ENCODE data around the gene RAB5B.
"Not testable (repeated sequence)": the region's sequence is repeated elsewhere in the genome, so short reads cannot be mapped to it uniquely, and the experiment has no call there.

The RAB5B gene

DNA sequence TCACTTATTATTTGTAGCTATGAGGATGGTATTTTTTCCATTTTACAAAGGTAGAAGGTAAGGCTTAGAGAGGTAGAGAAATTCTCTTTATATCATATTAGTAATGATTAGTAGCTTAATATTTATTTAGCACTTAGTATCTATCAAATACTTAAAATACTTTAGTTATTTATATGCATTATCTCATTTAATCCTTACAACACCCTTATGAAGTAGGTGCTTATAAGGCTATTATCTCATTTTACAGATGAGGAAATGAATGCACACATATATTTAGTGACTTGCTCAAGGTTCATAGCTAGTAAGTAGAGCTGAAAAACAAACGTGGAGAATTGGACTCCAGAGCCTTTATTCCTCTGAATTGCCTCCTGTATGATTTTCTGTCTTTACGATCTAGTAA, 11.0 kb downstream of the RAB5B start:
- no peak for DNase-seq

DNA sequence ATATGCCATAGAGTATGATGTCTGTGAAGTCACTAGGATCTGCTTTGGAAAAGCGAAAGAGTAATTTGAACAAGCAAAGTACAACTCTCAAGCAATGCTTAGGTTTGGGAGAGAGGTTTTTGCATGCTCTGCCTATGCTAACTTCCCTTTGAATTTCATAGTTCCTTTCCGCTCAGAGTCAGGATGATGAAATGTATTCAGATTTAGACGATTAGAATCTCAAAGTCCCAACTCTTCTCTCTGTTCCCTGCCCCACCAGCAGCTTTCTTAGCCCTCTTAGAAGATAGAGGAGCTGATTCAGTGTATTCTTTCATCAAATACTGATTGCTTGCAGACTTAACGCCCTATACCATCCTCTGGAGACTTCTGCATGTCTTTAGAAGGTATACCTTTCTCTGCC, 11.5 kb downstream of the RAB5B start:
- no peak for DNase-seq

DNA sequence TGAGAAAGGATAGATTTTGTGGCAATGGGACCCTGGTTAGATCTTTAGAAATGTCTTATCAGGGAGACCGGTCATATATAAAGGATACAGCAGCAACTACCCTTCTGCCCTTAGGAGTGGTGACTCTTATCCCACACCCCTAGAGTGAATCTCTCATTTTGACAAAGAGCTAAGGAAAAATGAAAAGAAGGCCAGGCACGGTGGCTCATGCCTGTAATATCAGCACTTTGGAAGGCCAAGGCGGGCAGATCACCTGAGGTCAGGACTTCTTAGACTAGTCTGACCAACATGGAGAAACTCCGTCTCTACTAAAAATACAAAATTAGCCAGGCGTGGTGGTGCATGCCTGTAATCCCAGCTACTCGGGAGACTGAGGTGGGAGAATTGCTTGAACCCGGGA, 12.1 kb downstream of the RAB5B start:
- not testable (repeated sequence) for DNase-seq

DNA sequence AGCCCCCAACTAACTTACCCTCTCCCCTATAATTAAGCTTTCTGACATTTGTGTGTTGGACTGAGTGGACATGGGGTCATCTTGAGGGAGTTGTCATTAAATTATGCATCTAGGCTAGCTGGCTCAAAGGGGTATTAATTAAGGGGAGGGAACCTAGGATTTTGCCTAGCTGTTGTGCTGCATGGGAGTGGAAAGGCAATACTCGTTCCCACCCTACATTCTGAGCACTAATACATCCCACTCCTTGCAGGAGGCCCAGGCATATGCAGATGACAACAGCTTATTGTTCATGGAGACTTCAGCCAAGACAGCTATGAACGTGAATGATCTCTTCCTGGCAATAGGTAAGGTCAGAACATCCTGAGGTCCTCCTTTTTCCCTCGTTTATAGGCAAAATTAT, 17.2 kb downstream of the RAB5B start:
- DNase-seq, result no peak

GRCh38 chr12:55993230-55993853, 19.5 kb downstream of the RAB5B start:
- no peak for DNase-seq

GRCh38 chr12:55995366-55995765, 21.5 kb downstream of the RAB5B start:
- DNase-seq, result no peak

- peak; percentile 74 for DNase-seq
Observed at GRCh38 chr12:55996201-55996714, 22.4 kb downstream of the RAB5B start.

- peak; percentile 28 for DNase-seq
Observed at GRCh38 chr12:55996715-55997534, 23.0 kb downstream of the RAB5B start, which contains the start of gene SUOX. Gene SUOX (plus strand): TSS chr12:55997276. CDS start chr12:56002222, 4,946 bp downstream.

GRCh38 chr12:55997535-55997859, 23.6 kb downstream of the RAB5B start:
- no peak for DNase-seq

- not testable (repeated sequence) for DNase-seq
Observed at GRCh38 chr12:55999522-55999921, 25.6 kb downstream of the RAB5B start.

GRCh38 chr12:55999999-56000540, 26.2 kb downstream of the RAB5B start:
- DNase-seq, result not testable (repeated sequence)

DNA sequence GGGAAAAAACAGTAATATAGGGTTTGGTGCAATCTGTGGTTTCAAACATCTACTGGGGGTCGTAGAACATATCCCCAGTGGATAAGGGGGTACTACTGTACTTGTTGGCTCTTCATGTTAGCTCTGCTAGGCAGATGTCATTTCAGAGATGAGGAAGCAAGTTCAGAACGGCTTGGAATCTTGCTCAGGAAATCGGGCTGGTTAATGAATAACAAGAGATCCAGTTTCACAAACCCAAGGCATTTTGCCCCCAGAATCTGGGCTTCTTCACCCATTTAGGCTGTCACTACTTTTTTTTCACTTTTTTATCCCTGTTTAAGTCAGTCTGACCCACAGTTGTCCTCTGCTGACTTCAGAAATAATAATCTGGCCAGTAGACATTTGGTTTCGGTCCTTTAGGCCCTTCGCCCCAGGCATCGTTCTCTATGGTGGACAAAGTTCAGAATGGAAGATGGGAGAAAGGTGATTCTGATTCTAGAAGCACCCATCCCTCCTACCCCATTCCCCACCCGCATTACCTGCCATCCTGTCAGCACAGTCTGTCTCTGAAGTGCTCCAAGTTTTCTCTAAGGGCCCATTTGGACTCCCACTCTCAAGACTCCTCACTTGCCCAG, 27.7 kb downstream of the RAB5B start:
- no peak for DNase-seq

DNA sequence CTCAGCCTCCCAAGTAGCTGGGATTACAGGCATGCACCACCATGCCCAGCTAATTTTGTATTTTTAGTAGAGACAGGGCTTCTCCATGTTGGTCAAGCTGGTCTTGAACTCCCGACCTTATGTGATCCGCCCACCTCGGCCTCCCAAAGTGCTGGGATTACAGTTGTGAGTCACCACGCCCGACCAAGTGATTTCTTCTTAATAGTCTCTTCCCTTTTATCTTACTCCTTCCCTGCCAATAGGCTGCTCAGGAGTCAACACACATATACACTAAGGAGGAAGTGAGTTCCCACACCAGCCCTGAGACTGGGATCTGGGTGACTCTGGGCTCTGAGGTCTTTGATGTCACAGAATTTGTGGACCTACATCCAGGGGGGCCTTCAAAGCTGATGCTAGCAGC, 29.5 kb downstream of the RAB5B start:
- not testable (repeated sequence) for DNase-seq

DNA sequence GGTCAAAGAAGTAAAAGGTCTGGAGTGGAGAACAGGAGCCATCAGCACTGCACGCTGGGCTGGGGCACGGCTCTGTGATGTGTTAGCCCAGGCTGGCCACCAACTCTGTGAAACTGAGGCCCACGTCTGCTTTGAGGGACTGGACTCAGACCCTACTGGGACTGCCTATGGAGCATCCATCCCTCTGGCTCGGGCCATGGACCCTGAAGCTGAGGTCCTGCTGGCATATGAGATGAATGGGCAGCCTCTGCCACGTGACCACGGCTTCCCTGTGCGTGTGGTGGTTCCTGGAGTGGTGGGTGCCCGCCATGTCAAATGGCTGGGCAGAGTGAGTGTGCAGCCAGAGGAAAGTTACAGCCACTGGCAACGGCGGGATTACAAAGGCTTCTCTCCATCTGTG, 30.3 kb downstream of the RAB5B start:
- DNase-seq, result no peak

DNA sequence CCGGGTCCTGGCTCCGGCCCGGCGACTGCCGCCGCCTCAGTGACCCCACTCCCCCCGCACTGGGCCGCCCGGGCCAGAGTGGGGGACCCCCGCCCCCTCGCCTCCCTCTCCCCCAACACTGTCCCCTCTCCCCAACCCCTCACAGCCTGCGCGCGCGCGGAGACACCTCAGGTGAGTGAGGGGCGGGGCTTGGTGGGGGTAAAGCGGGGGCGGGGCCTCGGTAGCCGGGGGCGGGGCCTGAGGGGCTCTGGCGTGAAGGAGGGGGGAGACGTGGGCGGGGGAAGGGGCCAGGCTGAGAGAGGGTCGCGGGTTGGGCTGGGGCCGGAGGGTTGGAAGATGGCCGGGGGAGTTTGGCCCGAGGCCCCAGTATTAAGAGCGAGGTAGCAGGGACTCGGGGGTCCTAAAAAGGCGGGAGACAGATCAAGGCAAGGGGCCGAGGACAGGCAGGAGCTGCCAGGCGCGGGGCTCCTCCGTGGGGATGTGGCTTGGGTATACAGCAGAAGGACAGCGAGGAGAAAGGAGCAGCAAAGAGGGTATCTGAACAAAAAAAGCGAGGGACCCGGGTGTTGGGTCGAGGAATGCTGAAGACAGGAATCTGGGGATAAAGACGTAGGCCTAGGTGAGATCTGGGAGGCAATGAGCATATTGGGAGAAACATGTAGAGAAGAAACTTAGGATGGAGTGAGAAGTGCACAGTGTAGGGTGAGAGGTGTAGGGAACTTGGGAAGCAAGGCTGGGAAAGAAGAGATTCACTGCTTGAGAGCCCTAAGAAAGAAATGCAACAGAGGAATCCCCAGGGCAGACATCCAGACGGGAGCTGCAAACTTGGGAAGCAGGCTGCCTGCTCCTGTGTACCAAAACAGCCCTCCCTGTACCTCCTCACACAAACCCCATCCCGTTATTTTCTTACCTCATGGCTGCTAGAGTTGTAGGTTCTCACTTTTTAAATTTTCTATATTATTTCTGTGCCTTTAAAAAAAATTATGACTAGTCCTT, 34.0 kb downstream of the RAB5B start:
- peak; percentile 66 for DNase-seq

DNA sequence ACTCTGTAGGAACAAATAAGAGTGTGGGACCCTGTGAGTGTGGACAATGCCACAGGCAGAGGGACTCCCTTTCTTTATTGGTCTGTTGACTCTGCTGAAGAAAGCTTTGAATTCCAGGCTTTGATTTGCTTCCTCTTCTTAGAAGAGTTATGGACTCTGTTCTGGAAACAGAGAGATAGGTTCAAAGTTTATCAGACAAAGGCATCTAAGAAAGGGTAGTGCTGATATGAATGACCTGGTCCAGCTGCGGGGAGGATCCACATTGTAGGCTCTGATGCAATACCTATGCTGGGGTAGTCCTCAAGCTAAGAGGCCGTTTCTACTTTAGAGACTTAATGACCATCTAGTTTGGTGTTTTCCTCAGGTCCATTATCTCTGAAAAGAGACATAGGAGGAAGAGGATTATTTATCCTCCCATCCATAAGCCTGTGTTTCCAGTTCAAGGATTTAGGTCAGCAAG, 36.3 kb downstream of the RAB5B start:
- no peak for DNase-seq

- DNase-seq, result no peak
Observed at GRCh38 chr12:56011509-56012090, 37.7 kb downstream of the RAB5B start.

- DNase-seq, result no peak
Observed at GRCh38 chr12:56013482-56013881, 39.6 kb downstream of the RAB5B start.

- DNase-seq, result no peak
Observed at GRCh38 chr12:56014205-56014604, 40.3 kb downstream of the RAB5B start.

DNA sequence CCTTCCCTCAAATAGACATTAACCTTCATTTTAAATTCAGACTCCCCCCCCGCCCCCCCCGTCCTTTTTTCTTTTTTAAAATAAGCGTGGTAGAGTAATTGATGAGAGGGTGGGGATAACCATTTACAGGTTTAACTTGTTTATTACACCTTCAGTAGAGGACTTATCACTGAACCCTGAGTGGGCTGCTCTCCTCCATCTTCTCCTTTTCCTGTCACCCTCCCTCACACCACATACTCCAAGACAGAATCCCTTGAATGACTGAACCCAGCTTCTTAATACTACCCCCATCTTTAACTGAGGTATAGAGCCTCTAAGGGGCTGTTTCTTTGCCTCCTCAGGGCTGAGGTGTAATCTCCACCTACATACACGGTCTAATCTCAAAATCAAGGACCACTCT, 43.3 kb downstream of the RAB5B start:
- DNase-seq, result no peak

DNA sequence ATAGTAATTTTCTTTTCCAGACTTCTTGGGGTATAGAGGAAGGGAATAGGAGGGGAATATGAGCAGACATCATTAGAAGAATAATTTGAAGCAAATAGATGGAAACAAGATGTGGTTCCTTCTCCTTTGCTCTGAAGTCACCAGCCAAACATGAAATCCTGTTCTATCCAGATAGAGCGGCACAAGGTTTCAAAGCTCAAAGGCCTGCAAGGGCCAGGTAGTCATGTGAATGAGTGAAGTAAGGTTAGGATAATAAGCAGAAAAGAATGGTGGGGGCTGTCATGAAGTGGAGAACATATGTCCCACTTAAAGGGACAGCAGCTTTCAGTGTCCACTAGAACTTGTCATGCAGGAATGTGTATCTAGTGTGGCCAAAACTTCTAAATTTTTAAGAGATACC, 44.5 kb downstream of the RAB5B start:
- DNase-seq, result no peak
